Parathyroid adenoma (tissue), 2 donors: ENCODE measurements around the gene NKTR.

Experiments used
- H2AFZ ChIP-seq: fragments of 300-600 bp; sonication (generic); one replicate; pipeline ENCODE4 v1.7.0; 2017; ENCODE audit warnings: antibody characterized with exemption, mild to moderate bottlenecking
- H3K27ac ChIP-seq: fragments of 300-600 bp; sonication (generic); one replicate; pipeline ENCODE4 v1.7.0; 2017
- H3K27me3 ChIP-seq: fragments of 300-600 bp; sonication (generic); one replicate; pipeline ENCODE4 v1.7.0; 2017; ENCODE audit warnings: low read length; ENCODE audit not compliant: control insufficient read depth, insufficient read depth
- H3K36me3 ChIP-seq: fragments of 300-600 bp; sonication (generic); one replicate; pipeline ENCODE4 v1.7.0; 2017; ENCODE audit warnings: low read length; ENCODE audit not compliant: control insufficient read depth, insufficient read depth
- H3K4me1 ChIP-seq: fragments of 300-600 bp; sonication (generic); one replicate; pipeline ENCODE4 v1.7.0; 2017; ENCODE audit warnings: control low read depth
- H3K4me2 ChIP-seq: fragments of 300-600 bp; sonication (generic); one replicate; pipeline ENCODE4 v1.7.0; 2017; ENCODE audit warnings: low read length
- H3K4me3 ChIP-seq: fragments of 300-600 bp; sonication (generic); one replicate; pipeline ENCODE4 v1.7.0; 2017; ENCODE audit warnings: low read depth, low read length
- H3K79me2 ChIP-seq: fragments of 300-600 bp; sonication (generic); one replicate; pipeline ENCODE4 v1.7.0; 2017; ENCODE audit warnings: control low read depth
- H3K9ac ChIP-seq: fragments of 300-600 bp; sonication (generic); one replicate; pipeline ENCODE4 v1.7.0; 2017; ENCODE audit warnings: mild to moderate bottlenecking
- H3K9me3 ChIP-seq: fragments of 300-600 bp; sonication (generic); one replicate; pipeline ENCODE4 v1.7.0; 2017; ENCODE audit warnings: low read length; ENCODE audit not compliant: control insufficient read depth
- CTCF ChIP-seq: fragments of 300-600 bp; sonication (generic); IDR thresholded peaks from one replicate; pipeline ENCODE4 v1.7.0; 2017; ENCODE audit warnings: antibody characterized with exemption, mild to moderate bottlenecking
- donor health status: primary hyperparathyroidism.

NKTR gene

GRCh38 chr3:42640771-42641370 is 40.4 kb downstream of the NKTR start:
- Histone ChIP-seq H3K4me2 (no peak overlapping the region), H3K36me3 (no peaks in the 10 kb centered on the region), H3K79me2 (no peaks in the 10 kb centered on the region), H2AFZ (no peak overlapping the region), H3K27me3 (no peaks in the 10 kb centered on the region), H3K4me3 (no peak overlapping the region), H3K9ac (no peak overlapping the region), H3K27ac (no peak overlapping the region), H3K4me1 (peaks cover 4% of the 10 kb centered on the region), H3K9me3 (no peaks in the 10 kb centered on the region)
- no peak for TF ChIP-seq CTCF

GRCh38 chr3:42647821-42648459 is 47.5 kb downstream of the NKTR start:
- peaks cover 9% of the 10 kb centered on the region for H3K4me1 ChIP-seq
- H3K36me3 ChIP-seq = no peaks in the 10 kb centered on the region
- no peak for TF ChIP-seq CTCF
- H3K4me2 ChIP-seq = no peak overlapping the region
- no peak overlapping the region for H3K4me3 ChIP-seq
- no peaks in the 10 kb centered on the region for H3K9me3 ChIP-seq
- no peak overlapping the region for H2AFZ ChIP-seq
- H3K9ac ChIP-seq = no peak overlapping the region
- H3K79me2 ChIP-seq = peaks cover 9% of the 10 kb centered on the region
- H3K27me3 ChIP-seq = no peaks in the 10 kb centered on the region
- H3K27ac ChIP-seq = no peak overlapping the region

DNA sequence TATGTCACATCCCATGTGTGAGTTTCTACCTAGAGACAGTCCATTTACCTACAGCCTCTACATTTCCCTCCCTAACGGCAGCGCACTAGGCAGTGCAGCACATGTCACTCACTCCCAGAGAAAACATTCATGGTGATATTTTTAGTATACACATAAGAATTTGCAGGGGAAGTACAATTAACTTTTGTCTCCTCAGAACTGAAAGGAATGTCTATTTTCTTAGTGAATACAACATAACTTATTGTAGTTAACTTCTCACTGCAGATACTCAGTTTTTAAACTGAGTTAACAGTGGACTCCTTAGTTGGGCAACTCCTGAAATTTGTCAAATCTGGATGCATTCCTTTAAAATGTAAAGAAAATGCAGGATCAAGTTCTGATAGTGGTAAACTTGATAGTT is 48.5 kb downstream of the NKTR start:
- TF ChIP-seq CTCF = no peak
- H3K27ac ChIP-seq = no peak overlapping the region
- H3K27me3 ChIP-seq = no peaks in the 10 kb centered on the region
- no peaks in the 10 kb centered on the region for H3K36me3 ChIP-seq
- H3K4me3 ChIP-seq = no peak overlapping the region
- H3K79me2 ChIP-seq = peaks cover 9% of the 10 kb centered on the region
- H2AFZ ChIP-seq = no peak overlapping the region
- H3K9ac ChIP-seq = no peak overlapping the region
- no peak overlapping the region for H3K4me2 ChIP-seq
- H3K4me1 ChIP-seq = peaks cover 17% of the 10 kb centered on the region
- no peaks in the 10 kb centered on the region for H3K9me3 ChIP-seq

DNA sequence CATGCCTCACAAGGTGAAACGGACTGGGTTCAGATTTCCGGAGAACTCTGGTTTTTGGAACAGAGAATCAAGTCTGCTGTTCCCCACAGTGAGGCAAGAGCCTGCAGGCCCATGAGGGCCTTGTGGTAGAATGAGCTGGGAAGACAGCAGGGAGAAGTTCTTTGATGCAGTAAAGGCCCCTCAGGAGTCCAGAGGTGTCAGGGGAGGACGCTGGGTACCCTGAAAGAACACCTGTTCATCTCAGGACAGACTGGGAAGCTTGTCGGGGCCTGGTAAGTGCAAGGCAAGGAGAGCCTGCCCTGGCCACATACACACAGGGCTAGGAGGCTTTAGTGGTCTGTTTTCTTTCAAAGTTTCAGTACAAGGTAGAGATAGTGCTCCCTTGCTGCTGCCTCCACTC is 49.3 kb downstream of the NKTR start:
- H3K27ac ChIP-seq = no peak overlapping the region
- H3K27me3 ChIP-seq = no peaks in the 10 kb centered on the region
- H3K4me2 ChIP-seq = no peak overlapping the region
- peaks cover 17% of the 10 kb centered on the region for H3K4me1 ChIP-seq
- no peak overlapping the region for H3K4me3 ChIP-seq
- H3K9me3 ChIP-seq = no peaks in the 10 kb centered on the region
- H2AFZ ChIP-seq = no peak overlapping the region
- H3K79me2 ChIP-seq = peaks cover 9% of the 10 kb centered on the region
- TF ChIP-seq CTCF = no peak
- no peaks in the 10 kb centered on the region for H3K36me3 ChIP-seq
- no peak overlapping the region for H3K9ac ChIP-seq
